GM21717 (cell line): Measurements from ENCODE around the gene ATG13.
A peak's percentile ranks its signal among the peaks of the same experiment; 100 is the strongest.
"Not testable (repeated sequence)": the region's sequence is repeated elsewhere in the genome, so short reads cannot be mapped to it uniquely, and the experiment has no call there.

Source experiments
- ATAC-seq: cut with Tn5 transposase; IDR thresholded peaks from one replicate; pipeline ENCODE4 v1.9.1; 2021; ENCODE audit warnings: mild to moderate bottlenecking, moderate library complexity; ENCODE audit not compliant: unreplicated experiment

Gene ATG13

DNA sequence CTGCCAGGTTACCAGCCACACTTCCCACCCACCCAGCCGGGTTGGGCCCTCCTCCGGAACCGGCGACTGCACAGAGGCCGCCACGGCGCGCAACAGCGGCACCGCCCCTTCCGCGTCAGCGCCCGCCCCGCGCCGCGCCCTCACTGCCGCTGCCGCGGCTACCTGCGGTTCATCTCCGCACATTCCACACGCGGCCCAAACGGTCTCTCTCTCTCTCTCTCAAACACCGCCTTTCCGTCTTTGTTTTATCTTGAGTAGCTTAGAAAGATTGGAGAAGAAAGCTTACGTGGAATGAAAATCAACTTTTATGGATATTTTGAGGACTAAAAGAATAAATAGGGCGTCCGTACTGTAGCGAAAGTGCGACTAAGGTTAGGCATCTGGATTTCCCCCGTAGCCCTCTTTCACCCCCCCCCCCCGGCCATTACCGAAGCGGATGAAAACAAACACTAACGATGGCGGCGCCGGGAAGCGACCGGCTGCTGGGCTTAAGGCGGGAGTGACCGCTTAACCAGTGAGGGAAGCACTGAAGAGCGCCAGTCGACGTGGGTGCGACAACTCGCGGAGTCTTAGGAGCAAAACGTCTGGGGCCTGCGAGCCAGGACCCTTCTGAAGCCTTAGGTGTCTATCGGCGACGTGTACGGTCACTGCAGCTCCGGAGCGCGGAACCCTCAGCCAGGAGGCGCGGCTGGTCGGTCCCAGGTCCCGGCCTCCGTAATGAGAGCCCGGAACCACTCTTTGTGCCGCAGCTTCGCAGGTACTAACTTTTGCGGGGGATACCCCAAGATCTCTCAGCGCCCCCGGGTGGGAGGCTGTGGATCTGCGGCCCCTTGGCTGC is at the start of gene ATG13, which contains the start of gene HARBI1:
ATG13 (plus strand) TSS at position 420 of the 838 bp plus-strand sequence. CDS start 26,739 bp downstream, outside the sequence.
HARBI1 (minus strand) TSS at position 94 of the 838 bp plus-strand sequence. CDS start 990 bp downstream, outside the sequence.
- ATAC-seq, result peak; percentile 90

DNA sequence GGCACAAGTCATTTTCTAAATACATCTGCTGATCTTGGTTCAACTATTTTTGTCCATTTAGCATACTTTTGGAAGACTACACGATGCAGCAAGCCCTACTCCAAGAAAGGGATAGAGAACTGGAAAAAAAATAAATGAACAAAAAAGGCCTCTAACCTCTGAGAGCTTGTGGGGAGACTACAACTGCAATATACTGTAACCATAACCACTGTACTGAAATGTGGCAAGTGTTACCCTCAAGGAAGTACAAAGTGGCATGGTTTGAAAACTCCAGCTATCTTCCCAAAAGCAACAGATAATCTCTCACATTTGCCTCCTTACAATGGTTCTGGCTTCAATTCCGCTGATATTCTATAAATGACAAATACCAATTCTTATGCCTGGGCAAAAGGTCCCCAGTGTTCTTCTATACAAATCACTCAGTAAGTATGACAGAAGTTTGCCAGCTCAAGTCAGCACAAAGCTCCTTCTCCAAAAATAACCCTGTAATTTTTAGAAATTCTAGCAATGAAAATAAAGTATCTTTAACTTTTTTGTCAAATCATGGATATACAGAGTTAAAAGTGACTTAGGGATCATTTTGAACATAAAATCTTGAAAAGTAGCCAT is 46.5 kb upstream of the ATG13 start:
- no peak for ATAC-seq

DNA sequence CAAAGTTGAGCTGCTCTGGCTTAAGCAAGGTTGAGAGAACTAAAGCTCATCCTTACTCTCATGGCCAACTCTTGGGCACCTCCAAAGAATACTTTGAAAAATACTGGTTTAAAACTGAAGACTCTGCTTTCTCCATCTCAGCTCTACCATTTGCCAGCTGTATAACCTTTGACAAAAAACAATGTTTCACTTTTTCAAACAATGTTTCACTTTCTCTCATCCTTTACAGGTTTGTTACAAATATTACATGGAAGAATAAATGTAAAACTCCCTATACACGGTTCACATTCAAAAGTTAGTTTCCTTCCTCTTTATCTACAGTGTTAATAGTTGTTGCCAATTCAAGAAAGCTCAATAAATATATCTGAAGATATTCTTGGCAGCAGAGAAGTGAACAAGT is 42.7 kb upstream of the ATG13 start:
- no peak for ATAC-seq

DNA sequence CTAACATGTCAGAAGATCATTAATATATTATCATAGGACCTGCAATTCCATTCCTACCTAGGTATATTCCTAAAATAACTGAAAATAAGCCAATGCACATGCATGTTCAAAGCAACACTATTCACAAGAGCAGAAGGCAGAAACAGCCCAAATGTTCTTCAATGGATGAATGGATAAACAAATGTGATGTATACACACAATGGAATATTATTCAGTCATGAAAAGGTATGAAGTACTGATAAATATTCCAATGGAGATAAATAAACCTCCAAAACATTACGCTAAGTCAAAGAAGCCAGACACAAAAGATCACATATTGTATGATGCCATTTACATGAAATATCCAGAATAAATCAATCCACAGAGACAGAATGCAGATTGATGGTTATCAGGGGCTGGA is 40.3 kb upstream of the ATG13 start:
- no peak for ATAC-seq

DNA sequence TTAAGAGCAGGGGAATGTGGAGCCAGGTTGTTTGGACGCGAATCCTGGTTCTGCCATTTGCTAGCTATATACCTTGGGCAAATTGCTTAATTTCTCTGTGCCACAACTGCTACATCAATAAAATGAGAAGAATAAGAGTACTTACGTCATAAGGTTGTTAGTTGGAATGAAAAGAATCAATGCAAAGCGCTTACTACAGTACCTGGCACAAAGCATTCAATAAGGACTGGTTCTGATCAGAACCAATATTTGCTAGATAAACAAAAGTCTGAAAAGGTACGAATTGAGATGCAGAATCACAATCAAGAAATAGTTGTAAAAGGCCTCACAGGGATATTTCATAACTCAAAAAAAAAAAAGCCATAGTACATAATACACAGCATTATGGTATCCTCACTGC is 34.8 kb upstream of the ATG13 start:
- ATAC-seq, result no peak

DNA sequence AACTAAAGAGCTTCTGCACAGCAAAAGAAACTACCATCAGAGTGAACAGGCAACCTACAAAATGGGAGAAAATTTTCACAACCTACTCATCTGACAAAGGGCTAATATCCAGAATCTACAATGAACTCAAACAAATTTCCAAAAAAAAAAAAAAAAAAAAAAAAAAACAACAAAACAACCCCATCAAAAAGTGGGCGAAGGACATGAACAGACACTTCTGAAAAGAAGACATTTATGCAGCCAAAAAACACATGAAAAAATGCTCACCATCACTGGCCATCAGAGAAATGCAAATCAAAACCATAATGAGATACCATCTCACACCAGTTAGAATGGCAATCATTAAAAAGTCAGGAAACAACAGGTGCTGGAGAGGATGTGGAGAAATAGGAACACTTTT is 33.8 kb upstream of the ATG13 start:
- ATAC-seq, result not testable (repeated sequence)

DNA sequence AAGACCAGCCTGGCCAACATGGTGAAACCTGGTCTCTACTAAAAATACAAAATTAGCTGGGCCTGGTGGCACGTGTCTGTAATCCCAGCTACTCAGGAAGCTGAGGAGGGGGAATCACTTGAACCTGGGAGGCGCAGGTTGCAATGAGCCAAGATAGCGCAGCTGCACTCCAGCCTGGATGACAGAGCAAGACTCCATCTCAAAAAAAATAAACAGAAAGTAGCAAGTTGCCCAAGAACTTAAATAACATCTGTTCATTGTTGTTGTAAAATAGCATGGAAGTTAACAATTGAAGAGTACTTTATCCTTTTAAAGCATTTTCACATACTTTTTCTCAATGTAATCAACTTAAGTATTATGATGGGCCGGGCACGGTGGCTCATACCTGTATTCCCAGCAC is 29.2 kb upstream of the ATG13 start:
- ATAC-seq, result no peak

DNA sequence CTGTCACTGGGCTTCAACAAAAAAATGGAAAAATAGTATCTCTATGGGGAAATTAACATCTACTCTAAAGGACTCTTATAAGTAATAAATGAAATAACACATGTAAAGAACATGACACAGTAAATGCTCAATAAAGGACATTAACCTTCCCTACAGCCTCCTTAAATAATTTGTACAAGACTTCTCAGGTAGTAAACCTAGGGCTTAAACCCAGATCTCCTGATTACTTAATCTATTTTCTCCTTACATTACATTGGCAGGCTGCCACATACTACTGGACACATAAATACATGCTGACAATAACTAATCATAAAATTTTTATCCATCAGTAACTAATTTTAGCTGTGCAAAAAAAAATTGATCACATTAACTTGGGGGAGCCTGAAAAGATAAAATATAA is 28.4 kb upstream of the ATG13 start:
- no peak for ATAC-seq

DNA sequence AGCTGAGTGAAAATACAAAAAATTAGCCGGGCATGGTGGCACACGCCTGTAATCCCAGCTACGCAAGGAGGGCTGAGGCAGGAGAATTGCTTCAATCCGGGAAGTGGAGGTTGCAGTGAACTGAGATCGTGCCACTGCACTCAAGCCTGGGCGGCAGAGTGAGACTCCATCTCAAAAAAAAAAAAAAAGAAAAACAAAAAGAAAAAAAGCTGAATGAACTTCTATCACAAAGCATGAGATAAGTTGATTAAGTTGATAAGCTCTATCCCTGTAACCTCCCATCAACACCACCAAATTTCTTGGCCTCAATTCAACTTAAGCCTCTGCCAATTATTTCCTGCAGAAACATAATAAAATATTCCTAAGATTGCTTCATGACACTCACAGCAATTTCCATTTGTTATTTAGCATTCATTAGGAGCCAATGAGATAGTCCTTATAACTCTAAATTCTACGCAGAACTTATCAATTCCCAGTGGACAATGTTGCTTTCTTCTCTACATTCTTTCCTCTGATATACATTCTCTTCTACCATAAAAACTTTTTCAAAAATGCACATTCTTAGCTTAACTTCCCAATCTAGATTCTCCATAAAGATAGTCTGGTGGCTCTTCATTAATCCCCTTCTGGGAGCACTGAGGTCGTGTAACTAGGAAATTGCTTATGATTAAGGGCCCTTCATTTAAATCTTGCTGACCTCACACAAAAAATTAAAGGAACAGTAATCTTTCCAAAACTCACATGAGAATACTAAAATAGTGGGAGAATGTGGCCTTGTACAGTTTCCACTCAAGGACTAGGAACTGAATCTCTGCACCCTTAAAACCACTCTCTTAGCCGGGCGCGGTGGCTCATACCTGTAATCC is 26.4 kb upstream of the ATG13 start:
- no peak for ATAC-seq

DNA sequence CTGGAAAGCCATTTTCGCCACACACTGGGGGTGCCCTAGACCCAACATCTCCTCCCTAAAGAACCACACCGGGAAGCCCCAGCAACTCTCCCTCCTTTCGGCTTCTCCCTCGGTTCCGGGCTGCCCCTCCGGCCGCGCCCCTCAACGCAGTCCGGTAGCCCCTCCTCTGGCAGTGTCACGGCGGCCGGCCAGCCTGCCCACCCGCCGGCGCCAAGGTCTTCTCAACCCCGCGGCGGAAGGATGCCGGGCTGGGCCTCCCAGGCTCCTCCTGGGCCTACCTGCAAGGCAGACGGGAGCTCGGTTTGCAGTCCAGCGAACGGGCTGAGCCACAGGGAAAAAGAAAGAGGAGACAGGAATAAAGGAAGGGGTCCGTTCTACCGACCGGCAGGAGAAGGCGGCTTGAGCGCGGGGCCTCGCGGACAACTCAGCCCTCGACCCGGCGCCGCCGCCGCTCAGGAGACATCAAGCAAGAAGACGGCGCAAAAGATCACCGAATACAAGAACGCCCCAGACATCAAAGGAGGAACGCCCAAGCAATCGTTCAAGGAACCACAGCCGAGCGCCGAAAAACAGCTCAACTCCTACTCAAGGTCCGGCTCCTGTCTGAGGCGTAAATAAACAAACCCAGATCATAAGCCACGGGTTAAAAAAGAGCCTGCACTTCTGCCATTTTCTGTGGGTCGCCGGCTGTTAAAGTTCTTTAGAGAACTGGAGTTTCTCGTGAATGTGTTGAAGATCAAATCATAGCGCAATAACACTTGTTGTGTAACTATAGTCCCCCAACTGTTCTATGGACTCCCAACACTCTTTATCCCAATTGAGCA is 23.6 kb upstream of the ATG13 start, which contains the start of gene AMBRA1:
AMBRA1 (minus strand) TSS at position 474 of the 824 bp plus-strand sequence. CDS start 45,643 bp downstream, outside the sequence.
- peak; percentile 79 for ATAC-seq

DNA sequence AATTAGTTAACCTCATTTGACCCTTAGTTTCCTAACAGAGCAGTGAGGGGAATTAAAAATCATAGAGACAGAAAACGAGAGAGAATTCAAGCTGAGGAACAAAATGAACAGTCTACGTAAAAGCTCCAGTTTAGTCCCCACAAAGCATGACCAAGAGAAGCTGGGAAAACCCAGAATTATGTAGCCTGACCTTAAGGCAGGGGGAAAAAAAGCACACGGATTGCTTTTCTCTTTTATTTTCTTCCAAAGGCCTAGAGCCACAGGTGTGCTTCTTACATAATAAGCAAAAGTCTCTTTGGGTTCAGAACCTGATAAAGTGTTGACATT is 23.0 kb upstream of the ATG13 start:
- ATAC-seq, result no peak

DNA sequence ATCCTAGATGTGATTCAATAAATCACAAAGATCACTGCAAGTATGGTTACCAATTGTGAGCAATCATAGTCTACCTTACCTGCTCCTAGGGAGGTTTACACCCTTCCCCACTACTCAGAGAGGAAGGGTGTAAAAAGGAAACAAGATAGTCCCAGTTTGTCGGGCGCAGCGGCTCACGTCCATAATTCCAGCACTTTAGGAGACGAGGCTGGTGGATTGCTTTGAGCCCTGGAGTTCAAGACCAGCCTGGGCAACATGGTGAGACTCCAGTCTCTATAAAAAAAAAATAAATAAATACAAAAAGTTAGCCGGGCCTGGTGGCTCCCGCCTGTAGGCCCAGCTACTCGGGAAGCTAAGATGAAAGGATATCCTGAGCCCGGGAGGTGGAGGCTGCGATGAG is 22.6 kb upstream of the ATG13 start:
- no peak for ATAC-seq

DNA sequence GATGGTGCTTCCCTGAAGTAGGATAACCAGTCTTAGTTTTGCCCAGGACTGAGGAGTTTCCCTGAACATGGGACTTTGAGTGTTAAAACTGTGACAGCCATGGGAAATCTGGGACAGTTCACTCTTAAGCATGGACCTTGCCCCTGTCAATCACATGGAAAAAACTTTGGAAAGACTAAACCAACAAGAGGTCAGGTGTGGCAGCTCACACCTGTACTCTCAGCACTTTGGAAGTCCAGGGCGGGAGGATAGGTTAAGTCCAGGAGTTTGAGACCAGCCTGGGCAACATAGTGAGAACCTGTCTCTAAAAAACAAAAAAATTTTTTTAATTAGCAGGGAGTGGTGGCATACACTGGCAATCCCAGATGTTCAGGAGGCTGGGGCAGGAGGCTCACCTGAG is 20.2 kb upstream of the ATG13 start:
- no peak for ATAC-seq

DNA sequence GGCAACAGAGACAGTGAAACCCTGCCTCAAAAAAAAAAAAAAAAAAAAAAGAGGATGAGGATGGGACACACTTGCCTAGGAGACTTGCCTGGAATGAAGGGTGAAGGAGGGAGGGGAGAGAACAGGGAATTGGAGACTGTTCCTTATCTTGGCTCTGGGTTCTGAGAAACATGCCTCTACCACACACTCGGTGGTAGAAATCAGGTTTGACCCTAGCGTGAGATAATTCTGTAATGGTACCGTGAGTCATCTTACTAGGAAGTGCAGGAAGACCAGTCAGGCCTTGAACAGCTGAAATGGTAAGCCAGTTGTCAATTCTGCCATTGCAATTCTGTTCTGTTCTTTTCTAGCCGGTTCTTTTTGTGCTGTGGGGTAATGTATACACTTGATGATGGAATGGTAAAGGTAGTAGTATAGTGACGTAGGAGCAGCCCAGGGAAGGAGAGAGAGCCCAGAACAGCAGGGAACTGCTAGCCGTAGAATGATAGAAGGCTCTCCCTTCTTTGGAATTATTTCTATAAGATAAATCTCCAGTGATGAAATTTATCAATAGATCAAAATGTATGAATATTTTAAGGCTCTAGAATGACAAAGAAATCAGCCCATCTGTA is 19.6 kb upstream of the ATG13 start:
- no peak for ATAC-seq

DNA sequence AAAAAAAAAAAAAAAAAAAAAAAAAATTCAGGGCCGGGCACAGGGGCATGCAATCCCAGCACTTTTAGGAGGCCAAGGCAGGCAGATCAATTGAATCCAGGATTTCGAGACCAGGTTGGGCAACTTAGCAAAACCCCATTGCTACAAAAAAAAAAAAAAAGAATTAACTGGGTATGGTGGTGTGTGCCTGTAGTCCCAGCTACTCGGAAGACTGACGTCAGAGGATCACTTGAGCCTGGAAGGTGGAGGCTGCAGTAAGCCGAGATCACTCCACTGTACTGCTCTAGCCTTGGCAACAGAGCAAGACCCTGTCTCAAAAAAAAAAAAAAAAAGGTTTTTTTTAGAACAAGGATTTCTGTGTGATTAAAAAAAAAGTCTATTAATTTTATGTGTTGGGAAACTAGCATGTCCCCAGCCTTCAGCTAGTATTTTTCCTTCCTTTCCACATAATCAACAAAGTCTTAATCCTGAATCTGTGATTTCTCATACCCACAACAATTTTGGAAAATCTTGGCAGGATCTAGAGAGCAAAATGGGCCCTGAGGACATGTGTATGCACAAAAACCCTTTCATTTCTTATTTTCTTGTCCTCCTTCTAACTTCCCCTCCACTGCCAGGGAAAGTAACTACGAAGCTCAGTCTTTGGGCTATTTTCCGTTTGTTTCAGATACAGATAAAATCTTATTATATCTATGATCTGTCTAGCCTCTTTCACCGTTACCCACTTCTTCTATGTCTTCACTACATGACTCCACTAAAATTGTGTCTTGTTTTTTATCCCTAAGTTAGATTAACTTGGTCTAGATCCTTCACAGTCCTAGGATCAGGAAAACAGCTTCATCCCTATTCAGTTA is 17.8 kb upstream of the ATG13 start:
- ATAC-seq, result no peak

DNA sequence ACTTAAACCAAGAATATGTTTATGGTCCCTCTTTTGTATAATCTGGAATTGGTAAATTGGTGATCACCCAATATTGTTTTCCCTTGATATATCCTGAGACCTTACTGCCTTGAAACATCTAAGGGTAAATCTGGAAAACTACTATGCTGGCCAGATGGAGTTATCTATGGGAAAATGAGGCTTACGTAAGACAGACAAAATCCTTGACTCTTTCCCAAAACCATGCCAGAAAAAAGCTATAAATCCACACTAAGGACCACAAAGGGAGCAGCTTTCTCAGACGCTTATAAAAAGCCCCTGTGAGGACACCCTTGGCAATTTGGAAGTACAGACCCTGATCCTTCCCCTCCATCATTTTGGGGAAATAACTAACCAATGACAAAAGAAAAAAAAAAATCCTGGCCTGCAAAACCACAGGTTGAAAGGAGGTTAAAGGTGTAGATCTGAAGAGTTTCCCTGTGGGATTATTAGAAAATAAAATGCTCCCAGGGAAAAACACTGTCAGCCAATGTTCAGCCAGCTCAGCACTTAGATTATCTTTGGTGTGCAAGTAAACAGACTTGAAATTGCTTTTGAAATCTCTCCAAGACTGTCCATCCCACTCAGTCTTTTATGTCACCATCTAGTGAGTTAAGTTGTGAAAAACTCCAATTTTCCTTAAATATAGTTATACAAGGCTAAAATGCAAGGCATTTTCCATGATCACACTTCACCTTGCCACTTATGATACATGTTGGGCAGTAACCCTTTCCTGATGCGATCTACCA is 17.0 kb upstream of the ATG13 start:
- ATAC-seq, result no peak

DNA sequence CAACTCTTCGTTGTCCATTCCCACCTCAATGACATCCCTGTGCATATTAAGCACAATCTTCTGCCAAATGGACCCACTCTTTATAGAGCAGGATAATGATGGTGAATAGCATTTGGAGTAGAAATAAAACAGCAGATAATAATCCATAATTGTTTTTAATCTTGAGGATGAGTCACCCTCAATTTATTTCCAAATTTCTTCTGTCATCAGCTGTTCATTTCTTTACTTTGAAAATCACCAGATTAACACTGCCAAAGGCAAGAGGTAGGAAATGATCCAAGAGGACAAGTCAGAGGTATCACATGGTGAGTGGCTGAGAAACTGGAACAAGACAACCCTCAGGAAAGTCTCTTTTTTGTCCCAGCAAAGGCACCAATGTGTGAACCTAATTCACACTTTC is 16.2 kb upstream of the ATG13 start:
- ATAC-seq, result no peak

DNA sequence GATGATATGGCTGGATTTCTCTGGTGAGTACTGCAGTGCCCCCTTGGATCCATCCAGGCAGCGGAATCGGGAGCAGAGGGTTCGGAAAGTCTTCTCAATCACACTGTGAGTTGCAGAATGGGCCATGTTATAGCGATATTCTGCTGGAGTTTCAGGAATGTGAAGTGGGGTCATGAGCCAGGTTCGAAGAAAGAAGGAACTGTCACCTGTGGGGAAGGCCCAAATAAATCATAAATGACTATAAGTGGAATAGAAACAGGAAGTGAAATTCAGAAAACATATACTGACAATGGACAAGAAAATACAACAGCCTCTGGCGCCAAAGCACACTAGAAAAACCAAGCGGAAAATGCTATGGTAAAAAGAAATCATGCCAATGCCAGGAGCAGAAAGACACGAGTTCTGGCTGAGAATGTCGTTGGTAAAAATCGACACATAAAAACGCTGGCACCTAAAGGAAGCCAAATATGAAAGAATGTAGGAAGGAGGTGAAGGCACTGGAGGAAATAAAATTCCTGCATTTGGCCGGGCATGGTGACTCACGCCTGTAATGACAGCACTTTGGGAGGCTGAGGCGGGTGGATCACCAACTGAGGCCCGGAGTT is 13.5 kb upstream of the ATG13 start:
- no peak for ATAC-seq
